CD14-positive monocyte (primary cell): ENCODE measurements around the gene PTGR2. TPM values are rescaled to one million over a fixed set of nuclear protein-coding genes. Genes with fewer than 3 reads are reported as not detected.

Source experiments
- DNase-seq, 3 donors: peaks; one replicate each; pipeline ENCODE4 v3.0.0-alpha.2; 2011 to 2022
- H2AFZ ChIP-seq: 2 replicates; pipeline ENCODE4 v1.6.0; 2012; ENCODE audit warnings: mild to moderate bottlenecking, low read depth, low read length, inconsistent platforms; ENCODE audit not compliant: insufficient read depth, poor library complexity, severe bottlenecking
- H3K27ac ChIP-seq, 2 donors: 1 replicate in 1 of 2; 2 replicates in 1 of 2; pipeline ENCODE4 v1.5.1; 2012 to 2013; ENCODE audit warnings: low read length in 2 of 2, control low read depth in 1 of 2, inconsistent platforms in 1 of 2, low read depth in 1 of 2, mild to moderate bottlenecking in 1 of 2
- H3K27me3 ChIP-seq, 2 donors: one replicate each; pipeline versions ENCODE4 v1.6.0 to v1.6.1; 2011 to 2013; ENCODE audit warnings: low read length in 2 of 2; ENCODE audit not compliant: control insufficient read depth in 2 of 2, insufficient read depth in 2 of 2
- H3K36me3 ChIP-seq, 2 donors: replicated peaks in 1 of 2; 1 replicate in 1 of 2; 2 replicates in 1 of 2; pipeline versions ENCODE4 v1.5.1 to v1.6.1; 2012 to 2013; ENCODE audit warnings: low read length in 2 of 2, control low read depth in 1 of 2, inconsistent platforms in 1 of 2, mild to moderate bottlenecking in 1 of 2; ENCODE audit not compliant: insufficient read depth in 2 of 2, control insufficient read depth in 1 of 2
- H3K4me1 ChIP-seq, 2 donors: 1 replicate in 1 of 2; 2 replicates in 1 of 2; pipeline versions ENCODE4 v1.5.1 to v1.6.1; 2012 to 2013; ENCODE audit warnings: low read length in 2 of 2, control low read depth in 1 of 2, inconsistent platforms in 1 of 2, mild to moderate bottlenecking in 1 of 2, moderate library complexity in 1 of 2; ENCODE audit not compliant: insufficient read depth in 2 of 2, control insufficient read depth in 1 of 2
- H3K4me2 ChIP-seq: replicated peaks from 2 replicates; pipeline ENCODE3; 2012; ENCODE audit warnings: low read length, moderate library complexity, mild to moderate bottlenecking; ENCODE audit not compliant: poor library complexity, severe bottlenecking; ENCODE audit errors: extremely low read depth
- H3K4me3 ChIP-seq, 3 experiments: fragments of 200-600 bp in 1 of 3; sonication (generic) in 1 of 3; replicated peaks in 1 of 3; 1 replicate in 2 of 3; 2 replicates in 1 of 3; pipeline ENCODE4 v1.5.1; 2011 to 2013; ENCODE audit warnings: low read length in 3 of 3, mild to moderate bottlenecking in 3 of 3, control low read depth in 2 of 3, low read depth in 2 of 3, inconsistent platforms in 1 of 3, moderate library complexity in 1 of 3
- H3K79me2 ChIP-seq: 2 replicates; pipeline ENCODE4 v1.6.0; 2012; ENCODE audit warnings: mild to moderate bottlenecking, control low read depth, inconsistent platforms, low read length, moderate library complexity; ENCODE audit not compliant: insufficient read depth
- H3K9ac ChIP-seq: 2 replicates; pipeline ENCODE4 v1.6.0; 2017; ENCODE audit warnings: low read length, mild to moderate bottlenecking; ENCODE audit not compliant: insufficient read depth, poor library complexity, severe bottlenecking
- H3K9me3 ChIP-seq, 2 donors: replicated peaks in 1 of 2; 1 replicate in 1 of 2; 2 replicates in 1 of 2; pipeline versions ENCODE4 v1.5.1 to v1.6.1; 2012 to 2013; ENCODE audit warnings: low read length in 2 of 2, control low read depth in 1 of 2; ENCODE audit not compliant: control insufficient read depth in 1 of 2, insufficient read depth in 1 of 2
- H4K20me1 ChIP-seq: 2 replicates; pipeline ENCODE4 v1.6.0; 2012; ENCODE audit warnings: mild to moderate bottlenecking, low read length, control low read depth, moderate library complexity; ENCODE audit not compliant: insufficient read depth
- H3K27ac Mint-ChIP-seq, 7 donors: one replicate each; pipeline ENCODE4 v1.8.0; 2020; ENCODE audit warnings: mild to moderate bottlenecking in 7 of 7, mixed read lengths in 7 of 7, moderate library complexity in 6 of 7, inconsistent platforms in 2 of 7
- H3K27me3 Mint-ChIP-seq, 3 donors: one replicate each; pipeline ENCODE4 v1.8.0; 2021 to 2022; ENCODE audit warnings: low read depth in 3 of 3, mild to moderate bottlenecking in 3 of 3, mixed read lengths in 3 of 3, moderate library complexity in 3 of 3, inconsistent platforms in 1 of 3
- H3K36me3 Mint-ChIP-seq, 2 donors: one replicate each; pipeline ENCODE4 v1.8.0; 2020; ENCODE audit warnings: mixed read lengths in 2 of 2, inconsistent platforms in 1 of 2, mild to moderate bottlenecking in 1 of 2
- H3K4me1 Mint-ChIP-seq: one replicate; pipeline ENCODE4 v1.8.0; 2020; ENCODE audit warnings: mild to moderate bottlenecking, mixed read lengths
- H3K4me3 Mint-ChIP-seq, 2 donors: one replicate each; pipeline ENCODE4 v1.8.0; 2020; ENCODE audit warnings: mild to moderate bottlenecking in 2 of 2, mixed read lengths in 2 of 2, moderate library complexity in 1 of 2
- H3K9me3 Mint-ChIP-seq, 7 donors: one replicate each; pipeline ENCODE4 v1.8.0; 2020 to 2022; ENCODE audit warnings: mixed read lengths in 7 of 7, mild to moderate bottlenecking in 6 of 7, moderate library complexity in 6 of 7, inconsistent platforms in 2 of 7
- CTCF ChIP-seq: fragments of 200-600 bp; IDR thresholded peaks from one replicate; pipeline ENCODE4 v1.8.0; 2022; ENCODE audit warnings: antibody characterized with exemption, mild to moderate bottlenecking
- WGBS: methylation state at CpG from one replicate; pipeline ENCODE4 v1.1.5; 2013; ENCODE audit warnings: missing lambda C conversion rate; ENCODE audit not compliant: insufficient coverage; 5-methylcytosine and 5-hydroxymethylcytosine counted together
- intact Hi-C, 2 donors: fragments of 100-400 bp; cut with micrococcal nuclease; formaldehyde crosslinking; loops; one replicate each; pipeline versions ENCODE4 v1.15.0 to v1.15.1; 2023
- polyA plus RNA-seq, 3 donors: library from polyadenylated mRNA; depleted of rRNA in 1 of 3; unstranded in 2 of 3; stranded (reverse) in 1 of 3; fragments of 300-500 nt in 2 of 3; fragments of >200 nt in 1 of 3; fragmentation: Illumina TruSeq in 2 of 3; gene quantifications; 1 replicate in 2 of 3; 2 replicates in 1 of 3; pipeline ENCODE4 v1.2.3, GENCODE V29; 2012 to 2021

The PTGR2 gene
- polyA plus RNA-seq, 3 donors: 1.1 to 3.8 (median 1.1) TPM

DNA sequence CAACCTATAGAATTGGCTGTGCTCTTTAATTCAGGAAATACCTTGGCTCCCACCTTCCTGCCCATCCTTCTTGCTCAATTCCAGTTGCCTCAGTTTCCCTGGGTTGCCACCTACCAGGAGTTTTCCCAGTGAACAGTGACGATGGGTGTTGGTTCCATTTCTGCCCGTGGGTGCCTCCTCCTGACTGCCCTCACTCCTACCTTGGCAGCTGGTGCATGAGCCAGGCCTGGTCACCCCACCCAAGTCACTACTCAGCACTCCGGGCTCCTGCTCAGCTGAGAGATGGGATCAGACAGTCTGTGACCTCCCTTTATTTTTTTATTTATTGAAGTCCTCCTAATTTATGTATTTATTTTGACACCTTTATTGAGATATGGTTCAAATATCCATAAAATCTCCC is 31.0 kb upstream of the PTGR2 start:
- Histone ChIP-seq H3K9ac (no peak overlapping the region), H3K4me3 (no peak overlapping the region), H3K27me3 (no peaks in the 10 kb centered on the region), H3K79me2 (no peaks in the 10 kb centered on the region), H3K36me3 (no peaks in the 10 kb centered on the region), H3K9me3 (no peaks in the 10 kb centered on the region), H4K20me1 (no peaks in the 10 kb centered on the region), H3K4me2 (no peak overlapping the region), H2AFZ (no peak overlapping the region), H3K4me1 (no peaks in the 10 kb centered on the region), H3K27ac (no peak overlapping the region)
- no peak for DNase-seq
- no peaks in the 10 kb centered on the region for H3K9me3 Mint-ChIP-seq
- intact Hi-C loops: no loop called here
- peaks cover 0 to 3% (median 1%) of the 10 kb centered on the region in 3 donors for H3K27me3 Mint-ChIP-seq
- no peak for TF ChIP-seq CTCF
- WGBS: 93% methylated on average over 2 of the region's 3 CpGs
- H3K4me1 Mint-ChIP-seq: no peaks in the 10 kb centered on the region
- peak overlapping the region in 1 of 2 donors; percentile 37 for H3K4me3 Mint-ChIP-seq
- no peaks in the 10 kb centered on the region for H3K36me3 Mint-ChIP-seq
- no peak overlapping the region for H3K27ac Mint-ChIP-seq

- TF ChIP-seq CTCF: no peak
- no peak overlapping the region for H2AFZ ChIP-seq
- no peaks in the 10 kb centered on the region for H3K36me3 ChIP-seq
- no peaks in the 10 kb centered on the region for H3K4me1 ChIP-seq
- no peaks in the 10 kb centered on the region for H4K20me1 ChIP-seq
- no peak overlapping the region for H3K4me3 ChIP-seq
- no peaks in the 10 kb centered on the region for H3K9me3 ChIP-seq
- H3K27me3 ChIP-seq: no peaks in the 10 kb centered on the region
- H3K4me1 Mint-ChIP-seq: no peaks in the 10 kb centered on the region
- H3K4me3 Mint-ChIP-seq: no peak overlapping the region
- no peaks in the 10 kb centered on the region for H3K9me3 Mint-ChIP-seq
- H3K27ac Mint-ChIP-seq: no peak overlapping the region
- H3K79me2 ChIP-seq: no peaks in the 10 kb centered on the region
- H3K27me3 Mint-ChIP-seq: peaks cover 0 to 3% (median 0%) of the 10 kb centered on the region in 3 donors
- H3K4me2 ChIP-seq: no peak overlapping the region
- no peaks in the 10 kb centered on the region for H3K36me3 Mint-ChIP-seq
- H3K9ac ChIP-seq: no peak overlapping the region
- intact Hi-C loops: no loop called here
- DNase-seq: no peak
- H3K27ac ChIP-seq: no peak overlapping the region
These were observed 28.2 kb upstream of the PTGR2 start for GRCh38 chr14:73823339-73823885.
